ENCODE measurements around the gene KIAA0513.

KIAA0513 gene

GRCh38 chr16:85027349-85027957 is at the start of gene KIAA0513:
Gene KIAA0513, plus strand, starts transcription at chr16:85027795. Its CDS starts 39,277 bp downstream, at chr16:85067072.
- peak; percentile 43 to 97 (median 88) for DNase-seq

DNA sequence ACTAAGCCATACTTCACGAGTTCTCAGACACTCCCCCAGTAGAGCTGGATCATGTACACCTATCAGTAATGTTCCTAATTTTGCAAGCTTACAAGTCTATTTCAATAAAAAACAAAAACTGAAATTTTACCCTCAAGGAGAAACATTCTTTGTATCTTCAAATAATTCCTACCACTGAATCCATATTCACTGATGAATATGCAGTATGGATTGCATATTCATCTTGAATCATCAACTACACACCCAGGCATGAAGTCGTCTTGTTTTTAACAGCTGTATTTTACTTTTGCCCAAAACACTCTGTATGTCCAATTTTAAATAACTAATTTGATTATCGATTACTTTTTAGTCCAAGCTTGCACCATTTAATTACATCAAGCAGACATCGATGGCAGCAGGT is 48.1 kb upstream of the KIAA0513 start:
- no peak for DNase-seq

GRCh38 chr16:84982434-84982833 is 45.2 kb upstream of the KIAA0513 start:
- peak in 1 of 56 donors; percentile 7 for DNase-seq

DNA sequence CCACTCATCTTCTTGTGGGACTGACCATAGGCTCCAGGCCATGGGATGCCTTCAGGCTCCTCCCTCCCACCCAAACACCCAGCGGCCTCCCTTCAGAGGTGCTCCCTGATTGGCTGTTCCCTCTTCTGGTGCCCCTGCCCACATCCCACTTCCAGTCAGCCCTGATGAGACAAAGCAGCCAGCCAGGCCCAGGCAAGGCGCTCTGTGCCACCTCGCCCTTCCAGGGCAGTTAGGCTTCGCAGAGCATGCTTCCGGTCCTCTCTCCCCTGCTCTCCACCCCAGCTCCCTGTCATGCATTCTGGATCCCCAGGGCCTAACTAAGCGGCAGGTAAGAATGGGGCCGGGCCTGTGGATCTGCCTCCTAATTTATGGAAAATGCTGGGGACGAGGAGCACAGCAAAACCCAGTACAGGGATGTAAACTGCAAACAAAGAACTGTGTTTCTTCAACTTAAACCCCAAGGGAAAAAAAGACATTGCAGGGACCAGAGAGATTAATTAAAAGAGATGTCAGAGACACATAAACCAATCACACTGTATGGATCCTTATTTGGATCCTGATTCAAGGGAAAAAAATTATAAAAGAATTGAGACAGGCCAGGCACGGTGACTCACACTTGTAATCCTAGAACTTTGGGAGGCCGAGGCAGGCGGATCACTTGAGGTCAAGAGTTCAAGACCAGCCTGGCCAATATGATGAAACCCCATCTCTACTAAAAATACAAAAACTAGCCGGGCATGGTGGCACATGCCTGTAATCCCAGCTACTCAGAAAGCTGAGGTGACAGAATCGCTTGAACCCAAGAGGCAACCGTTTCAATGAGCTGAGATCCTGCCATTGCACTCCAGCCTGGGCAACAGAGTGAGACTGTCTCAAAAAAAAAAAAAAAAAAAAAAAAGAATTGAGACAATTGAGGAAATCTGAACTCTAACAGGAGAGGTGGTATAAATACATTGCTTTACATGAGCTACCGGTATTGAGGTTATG is 42.2 kb upstream of the KIAA0513 start:
- DNase-seq = no peak

GRCh38 chr16:84986102-84986501 is 41.5 kb upstream of the KIAA0513 start:
- peak in 1 of 56 donors; percentile 15 for DNase-seq

DNA sequence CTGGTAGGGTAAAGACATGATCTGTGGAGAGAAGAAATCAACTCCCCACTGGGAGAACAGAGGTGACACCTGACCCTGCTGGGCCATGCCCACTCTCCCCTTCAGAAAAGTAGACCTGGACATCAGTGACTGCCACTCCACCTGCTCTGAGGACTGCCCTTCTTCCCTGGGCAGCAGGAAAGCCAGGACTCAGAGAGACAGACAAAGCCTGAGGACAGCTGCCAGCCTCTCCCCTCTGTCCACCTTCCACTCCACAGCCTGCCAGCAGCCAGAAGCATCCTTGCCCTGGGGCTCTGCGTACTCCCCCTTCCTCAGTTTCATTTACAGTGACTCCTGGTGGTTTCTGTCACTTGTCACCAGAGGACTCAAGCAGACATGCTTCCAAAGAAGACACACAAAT is 40.7 kb upstream of the KIAA0513 start:
- DNase-seq = no peak

DNA sequence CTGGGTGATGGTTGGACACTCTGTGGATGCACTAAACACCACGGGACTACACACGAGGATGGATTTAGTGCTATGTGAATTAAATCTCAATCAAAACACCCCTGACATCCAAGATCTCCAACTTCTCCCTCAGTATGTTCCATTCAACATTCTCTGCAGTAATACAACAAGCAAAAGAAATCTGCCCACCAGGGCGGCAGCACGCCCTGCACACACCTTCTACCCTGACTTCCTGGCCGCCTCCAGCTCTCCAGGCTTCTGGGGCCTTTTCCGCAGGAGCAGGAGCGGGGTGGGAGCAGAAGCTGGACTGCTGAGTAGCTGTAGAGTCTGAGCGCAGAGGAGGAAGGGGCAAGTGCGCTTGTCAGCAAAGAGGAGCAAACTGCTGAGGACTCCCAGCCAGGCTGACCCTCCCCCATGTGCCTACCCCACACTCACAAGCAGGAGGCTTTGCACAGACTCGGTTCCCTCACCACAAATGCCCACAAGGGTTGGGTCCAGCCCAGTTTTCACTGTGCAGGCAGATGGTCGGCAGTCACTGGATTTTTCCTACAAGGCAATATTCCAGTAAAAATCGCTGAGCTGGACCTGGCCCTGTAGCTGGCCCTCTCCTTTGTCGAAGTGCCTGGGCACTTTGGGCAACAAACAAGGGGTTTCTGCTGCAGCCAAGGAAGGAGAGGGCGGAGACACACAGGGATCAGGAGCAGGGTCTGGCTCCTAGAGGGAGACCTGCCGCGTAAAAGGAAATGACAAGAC is 39.1 kb upstream of the KIAA0513 start:
- peak in 1 of 56 donors; percentile 27 for DNase-seq

GRCh38 chr16:84989749-84990620 is 37.6 kb upstream of the KIAA0513 start:
- no peak for DNase-seq

DNA sequence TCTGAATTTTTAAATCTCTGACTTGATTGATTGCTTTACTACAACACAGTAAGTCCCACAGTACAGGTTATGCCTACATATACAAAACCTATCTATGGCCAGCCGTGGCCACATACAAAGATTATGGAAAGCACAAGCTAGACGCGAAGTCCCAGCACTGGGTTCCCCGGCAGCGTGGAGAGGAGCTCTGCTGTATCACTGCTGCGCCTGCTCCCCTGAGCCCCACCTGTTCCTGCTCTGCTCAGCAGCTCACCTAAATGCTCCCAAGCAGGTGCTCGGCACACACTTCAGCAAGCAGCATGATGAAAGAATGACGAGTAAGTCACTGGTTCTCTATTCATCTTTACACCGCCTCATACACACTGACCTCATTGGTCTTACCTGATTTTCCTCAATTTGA is 36.8 kb upstream of the KIAA0513 start:
- DNase-seq = no peak

- DNase-seq = no peak
Measured at GRCh38 chr16:84992717-84993075, 34.9 kb upstream of the KIAA0513 start.

DNA sequence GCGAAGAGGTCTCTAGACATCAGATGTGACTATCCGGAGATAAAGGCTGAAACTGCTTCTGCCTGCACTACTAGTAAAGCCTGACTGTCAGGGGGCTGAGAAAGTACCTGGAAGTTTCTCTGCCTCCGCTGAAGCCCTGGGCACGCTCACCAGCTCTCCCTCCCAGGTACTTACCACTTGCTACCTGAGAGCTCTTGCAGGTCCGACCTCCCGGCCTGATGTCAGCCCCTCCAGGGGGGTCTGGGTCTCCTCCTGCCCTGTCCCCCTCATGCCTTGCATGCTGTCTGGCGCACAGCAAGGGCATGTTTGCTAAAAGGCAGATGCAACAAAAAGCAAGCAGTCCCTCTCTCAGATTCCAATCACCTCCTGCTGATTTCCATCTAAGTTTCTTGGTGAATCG is 33.7 kb upstream of the KIAA0513 start:
- DNase-seq = no peak

DNA sequence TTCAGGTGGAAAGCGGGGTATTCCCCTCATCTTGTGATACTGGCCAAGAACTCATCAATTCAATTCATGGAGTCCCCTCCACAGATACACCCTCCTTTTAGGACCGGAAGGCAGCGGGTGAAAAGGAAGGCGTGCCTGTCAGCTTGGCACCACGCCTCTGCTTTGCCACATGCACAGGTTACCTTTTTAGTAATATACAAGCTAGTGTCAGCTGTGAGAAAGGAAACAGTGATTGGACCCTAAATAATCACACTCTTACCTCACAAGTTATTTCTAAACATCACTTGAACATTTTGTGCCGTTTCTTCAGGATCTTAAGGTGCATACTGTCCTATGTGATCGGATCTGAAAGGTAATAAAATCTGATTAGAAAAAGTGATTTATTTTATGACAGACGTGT is 31.9 kb upstream of the KIAA0513 start:
- no peak for DNase-seq

DNA sequence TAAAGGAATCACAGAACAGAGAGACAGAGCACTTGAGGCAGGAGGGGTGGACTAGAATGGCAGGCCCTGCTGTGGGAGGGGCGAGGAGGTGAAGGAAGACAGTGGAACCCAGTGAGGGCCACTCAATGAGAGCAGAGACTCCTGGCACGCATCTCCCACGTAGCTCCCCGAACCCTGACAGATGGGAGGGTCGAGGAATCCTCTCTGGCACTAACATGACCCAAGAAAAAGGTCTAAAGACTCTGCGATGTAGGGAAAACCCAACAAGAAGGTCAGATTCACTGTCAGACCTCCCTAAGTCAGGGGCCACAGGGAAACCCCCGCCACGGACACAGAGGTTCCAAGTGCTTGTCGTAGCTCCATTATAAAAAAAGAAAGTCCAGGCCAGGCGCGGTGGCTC is 31.2 kb upstream of the KIAA0513 start:
- DNase-seq = no peak

DNA sequence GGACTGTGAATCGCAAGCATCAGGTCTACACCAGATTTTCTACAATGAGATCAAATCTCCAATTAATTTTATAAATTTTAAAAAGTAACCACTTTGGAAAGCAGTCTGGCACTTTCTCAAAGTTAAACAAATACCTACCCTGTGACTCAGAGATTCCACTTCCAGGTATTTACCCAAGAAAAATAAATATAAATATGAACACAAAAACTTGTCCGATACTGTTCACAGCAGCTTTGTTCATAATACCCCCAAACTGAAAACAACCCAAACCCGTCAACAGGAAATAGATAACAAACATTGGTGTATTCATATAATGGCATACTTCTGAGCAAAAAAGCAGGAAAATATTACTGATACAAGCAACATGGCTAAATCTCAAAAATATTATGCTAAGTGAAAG is 28.4 kb upstream of the KIAA0513 start:
- no peak for DNase-seq

DNA sequence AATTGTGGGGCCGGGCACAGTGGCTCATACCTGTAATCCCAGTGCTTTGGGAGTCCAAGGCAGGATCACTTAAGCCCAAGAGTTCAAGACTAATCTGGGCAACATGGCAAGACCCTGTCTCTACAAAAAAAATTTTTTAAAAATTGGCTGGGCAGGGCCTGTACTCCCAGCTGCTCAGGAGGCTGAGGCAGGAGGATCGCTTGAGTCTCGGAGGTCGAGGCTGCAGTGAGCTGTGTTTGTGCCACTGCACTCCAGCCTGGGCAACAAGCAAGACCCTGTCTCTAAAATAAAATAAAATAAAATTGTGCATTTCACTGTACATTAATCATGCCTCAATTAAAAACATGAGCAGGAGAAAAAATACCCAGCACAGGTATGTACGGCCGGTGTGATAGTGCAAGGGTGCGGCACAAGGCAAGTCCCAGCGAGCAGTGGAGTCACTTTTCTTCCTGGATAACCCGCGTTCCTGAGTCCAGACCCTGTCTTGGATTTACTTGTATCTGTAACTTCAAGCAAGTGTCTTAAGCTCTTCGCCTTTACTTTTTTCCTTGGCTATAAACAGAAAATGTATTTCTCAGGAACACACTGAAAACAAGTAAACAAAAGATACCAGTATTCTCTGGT is 27.6 kb upstream of the KIAA0513 start:
- DNase-seq = no peak

DNA sequence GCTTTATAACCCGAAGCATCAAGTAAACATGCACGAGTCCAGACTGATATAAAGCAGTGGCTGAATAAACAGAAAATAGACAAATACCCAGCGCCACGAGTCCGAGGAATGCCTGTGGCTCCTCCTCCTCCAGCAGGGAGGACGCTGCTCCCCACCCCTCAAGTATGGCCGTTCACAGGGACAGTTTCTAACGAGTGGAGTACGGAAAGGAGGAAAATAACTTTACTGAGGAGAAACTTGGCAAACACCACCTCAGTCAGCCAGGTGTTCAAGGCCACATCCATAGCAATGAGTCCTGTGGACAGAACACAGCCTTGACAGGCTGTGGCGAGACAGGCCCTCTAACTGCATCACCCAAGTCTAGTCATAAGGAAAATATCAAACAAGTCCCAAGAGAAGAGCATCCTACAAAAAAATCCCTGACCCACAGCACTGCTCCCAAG is 25.5 kb upstream of the KIAA0513 start:
- no peak for DNase-seq

DNA sequence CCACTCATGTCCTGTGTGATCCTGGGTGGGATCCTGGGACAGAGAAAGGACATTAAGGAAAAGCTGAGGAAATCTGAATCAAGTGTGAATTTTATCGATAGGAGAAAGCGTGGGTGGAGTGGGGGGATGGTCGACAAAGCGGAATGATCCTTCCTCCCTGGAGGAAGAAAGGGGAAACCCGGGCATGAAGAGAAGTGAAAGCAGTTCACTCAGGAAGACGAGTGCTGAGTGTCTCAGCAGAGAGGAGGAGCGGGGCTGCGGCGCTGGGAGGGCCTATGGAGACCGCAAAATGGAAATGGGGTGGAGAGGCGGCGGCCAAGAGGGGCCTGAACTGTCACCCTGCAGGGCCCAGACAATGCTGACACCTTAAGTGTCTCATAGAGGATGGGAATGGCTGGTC is 25.0 kb upstream of the KIAA0513 start:
- DNase-seq = peak in 7 of 56 donors; percentile 11 to 48 (median 21)

DNA sequence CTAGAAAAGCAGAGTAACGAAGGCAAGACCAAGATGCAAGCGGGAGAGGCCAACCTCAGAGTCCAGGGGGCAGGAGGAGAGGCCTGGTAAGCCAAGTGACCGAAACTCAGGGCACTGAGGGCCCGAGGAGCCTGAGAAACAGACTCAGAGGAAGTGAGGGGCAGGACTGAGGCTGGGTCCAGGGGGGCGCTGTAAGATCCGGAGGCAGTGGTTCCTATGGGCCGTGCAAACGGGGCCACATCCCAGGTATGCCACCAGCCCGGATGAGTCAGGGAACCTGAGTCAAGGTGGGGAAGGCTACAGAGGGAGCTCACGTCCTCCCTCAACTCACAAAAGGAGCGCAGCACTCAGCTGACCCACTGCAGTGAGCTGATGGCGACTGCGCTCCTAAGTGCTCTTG is 24.5 kb upstream of the KIAA0513 start:
- DNase-seq = no peak

DNA sequence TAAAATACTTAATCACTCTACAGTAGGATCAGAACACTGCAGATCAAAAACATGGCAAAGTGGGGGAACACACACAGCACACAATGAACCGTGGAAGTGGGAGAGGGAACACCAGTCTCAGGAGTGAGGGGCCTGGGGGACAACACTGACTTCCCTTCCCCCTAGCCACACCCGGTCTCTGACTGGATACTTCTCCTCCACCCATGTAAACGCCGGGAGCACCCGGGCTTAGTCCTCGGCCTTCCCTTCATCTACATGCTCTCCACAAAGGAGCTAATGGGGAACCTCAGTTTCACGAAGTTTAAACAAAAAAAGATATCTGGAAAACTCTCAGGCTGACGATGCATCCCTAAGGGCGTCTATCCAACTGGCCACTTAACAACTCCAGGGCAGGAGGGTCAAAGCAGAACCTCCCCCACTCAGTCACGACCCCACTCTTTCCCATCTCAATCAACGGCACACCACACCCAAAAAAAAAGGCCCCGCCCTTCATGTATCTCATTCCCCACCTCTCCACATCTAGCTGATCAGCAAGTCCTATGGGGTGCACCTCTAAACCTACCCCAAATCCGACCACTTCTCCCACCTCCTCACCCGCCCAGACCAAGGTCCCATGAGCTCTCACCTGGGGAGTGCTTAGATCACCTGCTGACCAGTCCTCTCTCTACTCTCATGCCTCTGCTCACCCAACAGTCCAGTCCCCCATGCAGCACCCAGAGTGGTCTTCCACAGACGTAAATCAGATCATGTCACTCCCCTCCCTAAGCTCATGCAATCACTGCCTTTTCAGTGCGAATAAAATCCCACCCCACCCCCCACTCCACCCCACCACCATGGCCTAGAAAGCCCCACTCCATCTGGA is 23.6 kb upstream of the KIAA0513 start:
- no peak for DNase-seq
